Adrenal gland (tissue), 12 donors: ENCODE measurements around the gene ESAM. TPM values are rescaled to one million over a fixed set of nuclear protein-coding genes. Genes with fewer than 3 reads are reported as not detected.

ENCODE experiments used
- DNase-seq, 7 donors: peaks; one replicate each; pipeline ENCODE4 v3.0.0-alpha.2; 2019 to 2020
- H3K27ac ChIP-seq, 5 donors: fragments of 200-600 bp; sonication (generic) in 4 of 5; 1 replicate in 3 of 5; 2 replicates in 2 of 5; pipeline versions ENCODE4 v1.5.1 to v1.8.0; 2016 to 2020; ENCODE audit warnings: mild to moderate bottlenecking in 1 of 5
- H3K27me3 ChIP-seq: fragments of 200-600 bp; 2 replicates; pipeline ENCODE4 v1.8.0; 2021
- H3K36me3 ChIP-seq, 2 donors: fragments of 200-600 bp; replicated peaks in 1 of 2; 1 replicate in 1 of 2; 2 replicates in 1 of 2; pipeline versions ENCODE4 v1.5.1 to v1.8.0; 2018 to 2022
- H3K4me1 ChIP-seq, 2 donors: fragments of 200-600 bp; replicated peaks in 1 of 2; 1 replicate in 1 of 2; 2 replicates in 1 of 2; pipeline versions ENCODE4 v1.5.1 to v1.8.0; 2018 to 2021
- H3K4me3 ChIP-seq, 4 donors: fragments of 200-600 bp; sonication (generic) in 3 of 4; one replicate each; pipeline ENCODE4 v1.5.1; 2016 to 2018
- H3K9me3 ChIP-seq, 3 donors: fragments of 200-600 bp; sonication (generic) in 1 of 3; replicated peaks in 1 of 3; 1 replicate in 2 of 3; 2 replicates in 1 of 3; pipeline versions ENCODE4 v1.5.1 to v1.8.0; 2016 to 2021
- POLR2A ChIP-seq, 2 donors: fragments of 450-650 bp; IDR thresholded peaks; one replicate each; pipeline ENCODE4 v1.6.1; 2017; ENCODE audit warnings: antibody characterized with exemption in 2 of 2, mild to moderate bottlenecking in 2 of 2, moderate library complexity in 1 of 2
- WGBS, 4 donors: extraction: QIAGEN DNeasy Blood & Tissue Kit in 2 of 4; methylation state at CpG; one replicate each; pipeline versions ENCODE4 v1.1.5 to v1.1.7; 2013 to 2017; 5-methylcytosine and 5-hydroxymethylcytosine counted together
- intact Hi-C, 2 donors: fragments of 100-400 bp; cut with DNase I; formaldehyde crosslinking; loops; one replicate each; pipeline versions ENCODE4 v1.14.1 to v1.15.0; 2022 to 2023
- polyA plus RNA-seq, 3 donors: library from polyadenylated mRNA; stranded (reverse); fragments of 200-250 nt in 2 of 3; fragments of 350-450 nt in 1 of 3; fragmentation: Illumina TruSeq in 1 of 3; extraction: RNeasy Lipid Tissue Mini Kit (QIAGEN cat#74804) in 1 of 3; gene quantifications; one replicate each; pipeline ENCODE4 v1.2.3, GENCODE V29; 2013 to 2014
- total RNA-seq, 9 donors: library from RNA; depleted of rRNA in 4 of 9; stranded (reverse); fragments of >200 nt in 4 of 9; fragments of 120-200 nt in 1 of 9; fragmentation: NEBNext Ultra II Directional in 1 of 9; extraction: Animal tissue kit (Norgen Biotek cat#: 25700) in 1 of 9; gene quantifications; one replicate each; pipeline versions ENCODE4 v1.1.0 to v1.2.4, GENCODE V29; 2013 to 2023
- TF ChIP-seq, protein P1 (sequence below), 6 experiments: fragments of 450-650 bp in 4 of 6; fragments of 200-600 bp in 2 of 6; sonication (generic) in 1 of 6; IDR thresholded peaks; 1 replicate in 5 of 6; 2 replicates in 1 of 6; pipeline versions ENCODE4 v1.5.1 to v1.8.0; 2016 to 2021; ENCODE audit warnings: antibody characterized with exemption in 6 of 6, mild to moderate bottlenecking in 2 of 6, moderate library complexity in 1 of 6
- donor health status: healthy with polysubstance abuse.
- donor health status: Bipolar disorder and iron deficiency.
- donor health status: DM: yes; HTN: yes; CAD: no.
- donor health status: DM: no; HTN: no; CAD: no.
- donor health status: DM: no; HTN: no; CAD: no.
- donor health status: DM: yes; HTN: yes; CAD: no.

ESAM gene
- total and polyA plus RNA-seq, 12 donors, result 8.2 to 36.9 (median 29.2) TPM

DNA sequence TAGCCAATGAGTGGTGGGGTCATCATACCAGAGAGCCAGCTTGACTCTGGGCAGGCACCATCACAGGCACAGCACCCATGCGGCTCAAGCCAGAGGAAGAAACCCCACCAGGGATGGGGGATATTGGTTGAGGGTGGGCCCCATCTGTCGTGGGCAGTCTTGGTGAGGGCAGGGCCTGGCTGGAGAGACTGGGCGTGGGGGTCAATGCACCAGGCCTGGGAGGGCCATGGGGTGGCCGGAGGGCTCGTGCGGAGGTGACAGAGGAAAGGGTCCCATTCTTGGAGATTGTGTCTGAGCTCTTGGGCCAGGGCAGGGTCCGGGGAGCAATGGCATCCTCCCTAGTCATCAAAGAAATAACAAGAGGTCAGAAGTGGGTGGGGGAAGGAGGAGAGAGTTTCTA, 8.5 kb downstream of the ESAM start:
- peaks cover 36% of the 10 kb centered on the region for H3K27me3 ChIP-seq
- intact Hi-C loops, result no loop called here
- H3K27ac ChIP-seq, result no peak overlapping the region
- no peaks in the 10 kb centered on the region for H3K36me3 ChIP-seq
- DNase-seq, result no peak
- TF ChIP-seq, protein P1, sequence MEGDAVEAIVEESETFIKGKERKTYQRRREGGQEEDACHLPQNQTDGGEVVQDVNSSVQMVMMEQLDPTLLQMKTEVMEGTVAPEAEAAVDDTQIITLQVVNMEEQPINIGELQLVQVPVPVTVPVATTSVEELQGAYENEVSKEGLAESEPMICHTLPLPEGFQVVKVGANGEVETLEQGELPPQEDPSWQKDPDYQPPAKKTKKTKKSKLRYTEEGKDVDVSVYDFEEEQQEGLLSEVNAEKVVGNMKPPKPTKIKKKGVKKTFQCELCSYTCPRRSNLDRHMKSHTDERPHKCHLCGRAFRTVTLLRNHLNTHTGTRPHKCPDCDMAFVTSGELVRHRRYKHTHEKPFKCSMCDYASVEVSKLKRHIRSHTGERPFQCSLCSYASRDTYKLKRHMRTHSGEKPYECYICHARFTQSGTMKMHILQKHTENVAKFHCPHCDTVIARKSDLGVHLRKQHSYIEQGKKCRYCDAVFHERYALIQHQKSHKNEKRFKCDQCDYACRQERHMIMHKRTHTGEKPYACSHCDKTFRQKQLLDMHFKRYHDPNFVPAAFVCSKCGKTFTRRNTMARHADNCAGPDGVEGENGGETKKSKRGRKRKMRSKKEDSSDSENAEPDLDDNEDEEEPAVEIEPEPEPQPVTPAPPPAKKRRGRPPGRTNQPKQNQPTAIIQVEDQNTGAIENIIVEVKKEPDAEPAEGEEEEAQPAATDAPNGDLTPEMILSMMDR (IDR thresholded peaks at IDR 0.05), result no peak
- no peak for TF ChIP-seq POLR2A (IDR thresholded peaks at IDR 0.05)
- H3K4me1 ChIP-seq, result peaks cover 0 to 7% of the 10 kb centered on the region in 2 donors
- H3K9me3 ChIP-seq, result no peaks in the 10 kb centered on the region
- WGBS, 4 donors, result 84 to 90% (median 89%) methylated on average over 7 of the region's 7 CpGs
- no peak overlapping the region for H3K4me3 ChIP-seq

DNA sequence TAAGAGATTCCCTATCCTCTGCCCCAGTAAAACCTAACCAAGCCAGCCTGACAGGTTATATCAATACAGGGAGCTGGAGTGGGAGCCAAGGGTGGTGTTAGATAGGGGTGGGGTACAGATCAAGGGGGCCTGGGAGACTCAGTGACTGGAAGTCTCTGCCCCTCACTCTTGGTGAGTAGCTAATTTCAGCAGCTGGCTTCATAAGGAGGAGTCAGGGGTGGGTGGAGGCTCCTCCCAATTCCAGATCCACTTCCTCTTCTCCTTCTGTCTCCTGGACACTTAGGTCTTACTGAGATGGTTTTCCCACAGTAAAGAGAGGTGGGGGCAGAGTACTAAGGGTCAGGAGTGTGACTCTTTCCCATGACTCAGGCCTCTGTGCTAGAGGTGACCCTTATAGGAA, 8.9 kb downstream of the ESAM start:
- no peaks in the 10 kb centered on the region for H3K9me3 ChIP-seq
- peaks cover 0 to 3% of the 10 kb centered on the region in 2 donors for H3K4me1 ChIP-seq
- no peak overlapping the region for H3K27ac ChIP-seq
- TF ChIP-seq POLR2A (IDR thresholded peaks at IDR 0.05), result no peak
- TF ChIP-seq, protein P1 (IDR thresholded peaks at IDR 0.05), result no peak
- intact Hi-C loops, result no loop called here
- no peak overlapping the region for H3K4me3 ChIP-seq
- DNase-seq, result no peak
- no peaks in the 10 kb centered on the region for H3K36me3 ChIP-seq
- H3K27me3 ChIP-seq, result peaks cover 40% of the 10 kb centered on the region

DNA sequence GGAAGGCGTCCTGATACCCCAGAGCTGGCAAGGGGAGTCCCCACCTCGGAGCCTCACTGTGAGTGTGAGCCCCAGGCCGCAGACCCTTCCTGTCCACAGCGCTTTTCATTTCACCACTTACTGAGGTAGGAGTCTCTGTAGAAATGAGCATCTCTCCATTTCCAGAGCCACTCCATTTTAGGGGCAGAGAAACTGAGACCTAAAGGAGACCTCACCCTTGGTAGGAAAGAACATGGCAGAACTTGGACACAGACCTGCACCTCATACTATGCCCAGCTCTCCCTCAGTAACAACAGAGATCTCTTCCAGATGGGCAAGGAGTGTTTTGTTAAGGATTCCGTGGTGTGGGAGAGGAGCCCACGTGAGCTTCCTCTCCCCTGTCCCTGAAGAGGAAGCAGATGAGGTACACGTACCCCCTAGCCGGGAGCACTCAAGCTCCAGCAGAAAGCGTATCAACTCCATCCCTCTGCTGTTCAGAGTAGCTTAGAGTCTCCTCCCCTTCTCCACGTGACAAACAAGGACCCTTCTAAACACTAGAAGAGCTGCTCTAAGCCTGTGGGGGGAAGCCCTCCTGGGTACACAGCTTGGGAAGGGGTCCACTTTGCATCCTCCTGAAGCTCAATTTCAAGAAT, 9.5 kb downstream of the ESAM start:
- no peak for DNase-seq
- TF ChIP-seq POLR2A (IDR thresholded peaks at IDR 0.05), result no peak
- TF ChIP-seq, protein P1 (IDR thresholded peaks at IDR 0.05), result no peak
- H3K9me3 ChIP-seq, result no peaks in the 10 kb centered on the region
- no peak overlapping the region for H3K27ac ChIP-seq
- no peaks in the 10 kb centered on the region for H3K36me3 ChIP-seq
- H3K4me1 ChIP-seq, result no peaks in the 10 kb centered on the region
- H3K27me3 ChIP-seq, result peaks cover 40% of the 10 kb centered on the region
- intact Hi-C loops, result no loop called here
- 53 to 66% (median 56%) methylated on average over 5 to 10 of the region's 10 CpGs for WGBS, 4 donors
- H3K4me3 ChIP-seq, result no peak overlapping the region

DNA sequence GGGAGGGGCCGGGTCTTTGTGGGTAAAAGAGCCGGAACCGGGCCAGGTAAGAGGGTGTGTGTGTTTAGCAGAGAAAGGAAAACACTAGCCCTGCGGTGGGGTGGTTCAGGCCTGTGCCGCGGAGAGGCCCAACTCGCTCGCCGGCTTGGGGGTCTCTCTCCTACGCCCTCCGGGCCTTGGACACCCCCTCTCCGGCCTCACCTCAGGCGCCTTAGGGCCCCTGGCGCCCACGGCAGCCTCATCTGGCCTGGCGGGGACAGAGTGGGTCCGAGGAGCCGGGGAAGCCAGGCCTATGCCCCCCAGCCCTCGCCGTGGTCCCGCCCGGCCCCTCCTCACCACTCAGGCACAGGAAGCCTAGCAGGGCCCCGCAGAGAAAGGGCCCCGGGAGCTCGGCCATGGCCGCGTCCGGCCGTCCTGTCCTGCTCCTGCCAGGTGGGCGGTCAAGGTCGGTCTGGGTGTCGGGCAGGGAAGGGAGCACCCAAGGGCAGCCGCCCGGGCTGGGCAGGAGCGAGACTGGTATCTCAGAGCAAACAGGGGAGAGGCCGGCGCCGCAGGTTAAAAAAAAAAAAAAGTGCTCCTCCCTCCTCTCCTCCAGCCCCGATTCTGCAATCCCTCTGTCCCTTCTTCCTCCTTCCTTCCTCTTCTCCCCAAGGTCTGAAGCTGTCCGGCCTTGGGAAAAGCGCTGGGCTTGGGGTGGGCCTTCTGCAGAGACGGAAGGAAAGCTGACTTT, 10.2 kb downstream of the ESAM start, which contains the start of gene VSIG2:
Gene VSIG2, minus strand, starts transcription at position 515 of the 730 bp plus-strand sequence. Its CDS starts 118 bp downstream, at position 397.
- no peak for DNase-seq
- Histone ChIP-seq H3K36me3 (no peaks in the 10 kb centered on the region), H3K9me3 (no peaks in the 10 kb centered on the region), H3K27ac (no peak within 1 kb of the TSS), H3K4me3 (no peak within 1 kb of the TSS), H3K27me3 (peaks cover 38% of the 10 kb centered on the region), H3K4me1 (no peaks in the 10 kb centered on the region)
- WGBS, 4 donors, result 20 to 36% (median 31%) methylated on average over 20 to 42 of the region's 42 CpGs
- intact Hi-C loops, result no loop called here
- TF ChIP-seq, protein P1 (IDR thresholded peaks at IDR 0.05), result no peak
- TF ChIP-seq POLR2A (IDR thresholded peaks at IDR 0.05), result no peak
